Measurements from ENCODE around the gene PRDX6. TPM values are rescaled to one million over a fixed set of nuclear protein-coding genes. Genes with fewer than 3 reads are reported as not detected.

Gene PRDX6
- total and polyA plus RNA-seq, 2 of the 4 experiments (the other 2 are of a cell fraction): 373 to 426 TPM

DNA sequence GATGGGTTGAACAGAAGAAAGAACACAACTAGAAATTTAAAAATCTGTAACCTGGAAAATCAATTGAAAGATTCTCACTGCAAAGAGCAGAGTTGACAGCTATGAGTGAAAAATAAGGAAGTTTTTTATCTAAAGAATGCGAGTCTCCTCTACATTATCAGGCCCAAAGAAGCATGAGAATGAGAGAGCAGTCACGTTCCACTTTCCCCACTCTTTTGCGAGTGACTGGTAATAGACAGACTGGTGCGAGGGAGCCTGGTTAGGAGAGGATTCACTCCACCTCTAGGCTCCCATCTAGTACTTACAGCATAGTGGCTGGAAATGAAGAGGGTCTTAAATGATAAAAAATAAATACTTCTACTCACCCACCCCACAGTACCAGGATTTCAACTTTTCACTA is 52.0 kb downstream of the PRDX6 start:
- Histone ChIP-seq H4K20me1 (ENCODE audit: insufficient read depth, low read length) (no peaks in the 10 kb centered on the region), H3K9me1 (ENCODE audit: insufficient read depth, low read length) (no peaks in the 10 kb centered on the region), H4K5ac (ENCODE audit: low read depth, low read length) (no peak overlapping the region), H3K4ac (ENCODE audit: low read depth, low read length) (no peak overlapping the region), H4K8ac (ENCODE audit: low read depth in 2 of 2, low read length in 2 of 2) (no peak overlapping the region), H3K9me3 (ENCODE audit: control insufficient read depth, insufficient read depth, low read length) (no peaks in the 10 kb centered on the region), H4K91ac (ENCODE audit: insufficient read depth, low read depth, low read length) (no peak overlapping the region), H3K56ac (ENCODE audit: extremely low read depth, insufficient read depth, low read length) (no peak overlapping the region), H3K14ac (replicated peaks; ENCODE audit: low read depth, low read length) (no peak overlapping the region), H3K79me1 (ENCODE audit: low read depth in 1 of 2, low read length in 2 of 2) (no peaks in the 10 kb centered on the region), H2BK5ac (ENCODE audit: low read depth, low read length, poor library complexity, severe bottlenecking) (no peak overlapping the region), H3K27me3 (ENCODE audit: control insufficient read depth, insufficient read depth, low read length) (peaks cover 5% of the 10 kb centered on the region), H3K18ac (ENCODE audit: low read depth, low read length) (no peak overlapping the region), H2AK9ac (replicated peaks; ENCODE audit: low read depth, low read length, poor library complexity) (no peak overlapping the region), H3K23ac (ENCODE audit: low read depth, low read length) (no peak overlapping the region), H2BK20ac (ENCODE audit: low read depth, low read length) (no peak overlapping the region), H2AK5ac (ENCODE audit: low read depth, low read length) (no peak overlapping the region), H3K4me2 (ENCODE audit: low read depth, low read length) (no peak overlapping the region), H2AFZ (replicated peaks; ENCODE audit: low read length, poor library complexity) (no peak overlapping the region), H2BK120ac (ENCODE audit: low read depth, low read length) (no peak overlapping the region), H3K4me3 (ENCODE audit: insufficient read depth, low read depth, low read length) (no peak overlapping the region), H3K4me1 (ENCODE audit: control insufficient read depth, insufficient read depth, low read length) (no peaks in the 10 kb centered on the region), H3K27ac (ENCODE audit: insufficient read depth, low read length) (no peak overlapping the region), H3K36me3 (ENCODE audit: control insufficient read depth, insufficient read depth, low read length) (no peaks in the 10 kb centered on the region), H2BK15ac (ENCODE audit: low read depth, low read length) (no peak overlapping the region), H3K9ac (ENCODE audit: low read depth, low read length) (no peak overlapping the region)
- DNase-seq: no peak
- BruUV-seq (replicated peaks): no TSS peak
- intact Hi-C loops (cut with micrococcal nuclease): no loop called here
- ChIA-PET CTCF (no interaction called here), POLR2A (ENCODE audit: unreplicated experiment) (no interaction called here)
- dilution Hi-C loops (cut with HindIII; ENCODE audit: low sequenced_read_pairs, unreplicated experiment): no loop called here
- in situ Hi-C loops (cut with MboI; ENCODE audit: low sequenced_read_pairs): no loop called here
- no CpG with 5 or more reads among the region's 4 CpGs for WGBS, 2 experiments (ENCODE audit: extremely low coverage in 2 of 2, insufficient read length in 1 of 2)
- ATAC-seq (ENCODE audit: low read depth): no peak
- TF ChIP-seq FOS (IDR thresholded peaks at IDR 0.05; ENCODE audit: low read depth, low read length) (no peak), POLR2A (IDR thresholded peaks at IDR 0.05; ENCODE audit: low read depth, low read length) (no peak), RFX5 (IDR thresholded peaks at IDR 0.05; ENCODE audit: low read depth, low read length) (no peak), CEBPB (IDR thresholded peaks at IDR 0.05; ENCODE audit: low read depth, low read length) (no peak), NFE2L2 (IDR thresholded peaks at IDR 0.05; ENCODE audit: low read depth, low read length) (no peak), CHD1 (IDR thresholded peaks at IDR 0.05; ENCODE audit: low read depth, low read length) (no peak), MAFK (IDR thresholded peaks at IDR 0.05; ENCODE audit: low read depth, low read length) (no peak), SMC3 (IDR thresholded peaks at IDR 0.05; ENCODE audit: low read depth, low read length) (no peak), RAD21 (IDR thresholded peaks at IDR 0.05; ENCODE audit: low read length) (no peak), BHLHE40 (IDR thresholded peaks at IDR 0.05; ENCODE audit: low read depth, low read length) (no peak), MXI1 (IDR thresholded peaks at IDR 0.05; ENCODE audit: borderline replicate concordance, low read depth, low read length) (no peak), RCOR1 (IDR thresholded peaks at IDR 0.05; ENCODE audit: insufficient replicate concordance, low read length) (no peak)
- TF ChIP-seq, protein P1, sequence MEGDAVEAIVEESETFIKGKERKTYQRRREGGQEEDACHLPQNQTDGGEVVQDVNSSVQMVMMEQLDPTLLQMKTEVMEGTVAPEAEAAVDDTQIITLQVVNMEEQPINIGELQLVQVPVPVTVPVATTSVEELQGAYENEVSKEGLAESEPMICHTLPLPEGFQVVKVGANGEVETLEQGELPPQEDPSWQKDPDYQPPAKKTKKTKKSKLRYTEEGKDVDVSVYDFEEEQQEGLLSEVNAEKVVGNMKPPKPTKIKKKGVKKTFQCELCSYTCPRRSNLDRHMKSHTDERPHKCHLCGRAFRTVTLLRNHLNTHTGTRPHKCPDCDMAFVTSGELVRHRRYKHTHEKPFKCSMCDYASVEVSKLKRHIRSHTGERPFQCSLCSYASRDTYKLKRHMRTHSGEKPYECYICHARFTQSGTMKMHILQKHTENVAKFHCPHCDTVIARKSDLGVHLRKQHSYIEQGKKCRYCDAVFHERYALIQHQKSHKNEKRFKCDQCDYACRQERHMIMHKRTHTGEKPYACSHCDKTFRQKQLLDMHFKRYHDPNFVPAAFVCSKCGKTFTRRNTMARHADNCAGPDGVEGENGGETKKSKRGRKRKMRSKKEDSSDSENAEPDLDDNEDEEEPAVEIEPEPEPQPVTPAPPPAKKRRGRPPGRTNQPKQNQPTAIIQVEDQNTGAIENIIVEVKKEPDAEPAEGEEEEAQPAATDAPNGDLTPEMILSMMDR (conservative IDR thresholded peaks at IDR 0.05; ENCODE audit: low read depth, low read length): no peak
- TF ChIP-seq, protein P2, sequence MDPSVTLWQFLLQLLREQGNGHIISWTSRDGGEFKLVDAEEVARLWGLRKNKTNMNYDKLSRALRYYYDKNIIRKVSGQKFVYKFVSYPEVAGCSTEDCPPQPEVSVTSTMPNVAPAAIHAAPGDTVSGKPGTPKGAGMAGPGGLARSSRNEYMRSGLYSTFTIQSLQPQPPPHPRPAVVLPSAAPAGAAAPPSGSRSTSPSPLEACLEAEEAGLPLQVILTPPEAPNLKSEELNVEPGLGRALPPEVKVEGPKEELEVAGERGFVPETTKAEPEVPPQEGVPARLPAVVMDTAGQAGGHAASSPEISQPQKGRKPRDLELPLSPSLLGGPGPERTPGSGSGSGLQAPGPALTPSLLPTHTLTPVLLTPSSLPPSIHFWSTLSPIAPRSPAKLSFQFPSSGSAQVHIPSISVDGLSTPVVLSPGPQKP (IDR thresholded peaks at IDR 0.05; ENCODE audit: borderline replicate concordance, low read depth, low read length): no peak
- TF ChIP-seq, protein P3, sequence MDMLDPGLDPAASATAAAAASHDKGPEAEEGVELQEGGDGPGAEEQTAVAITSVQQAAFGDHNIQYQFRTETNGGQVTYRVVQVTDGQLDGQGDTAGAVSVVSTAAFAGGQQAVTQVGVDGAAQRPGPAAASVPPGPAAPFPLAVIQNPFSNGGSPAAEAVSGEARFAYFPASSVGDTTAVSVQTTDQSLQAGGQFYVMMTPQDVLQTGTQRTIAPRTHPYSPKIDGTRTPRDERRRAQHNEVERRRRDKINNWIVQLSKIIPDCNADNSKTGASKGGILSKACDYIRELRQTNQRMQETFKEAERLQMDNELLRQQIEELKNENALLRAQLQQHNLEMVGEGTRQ (IDR thresholded peaks at IDR 0.05; ENCODE audit: low read depth, low read length): no peak

Data from IMR-90 (cell line).